DMS114 treated with DMSO at 0.1 percent for 48 hours (cell line): ENCODE data around the gene PABPN1L.
A peak's percentile ranks its signal among the peaks of the same experiment; 100 is the strongest.
"Not testable (repeated sequence)": the region's sequence is repeated elsewhere in the genome, so short reads cannot be mapped to it uniquely, and the experiment has no call there.

Source experiments
- DNase-seq: peaks from one replicate; lab custom pipeline; 2025; ENCODE audit not compliant: unreplicated experiment; lab: John Stamatoyannopoulos, UW

PABPN1L gene

DNA sequence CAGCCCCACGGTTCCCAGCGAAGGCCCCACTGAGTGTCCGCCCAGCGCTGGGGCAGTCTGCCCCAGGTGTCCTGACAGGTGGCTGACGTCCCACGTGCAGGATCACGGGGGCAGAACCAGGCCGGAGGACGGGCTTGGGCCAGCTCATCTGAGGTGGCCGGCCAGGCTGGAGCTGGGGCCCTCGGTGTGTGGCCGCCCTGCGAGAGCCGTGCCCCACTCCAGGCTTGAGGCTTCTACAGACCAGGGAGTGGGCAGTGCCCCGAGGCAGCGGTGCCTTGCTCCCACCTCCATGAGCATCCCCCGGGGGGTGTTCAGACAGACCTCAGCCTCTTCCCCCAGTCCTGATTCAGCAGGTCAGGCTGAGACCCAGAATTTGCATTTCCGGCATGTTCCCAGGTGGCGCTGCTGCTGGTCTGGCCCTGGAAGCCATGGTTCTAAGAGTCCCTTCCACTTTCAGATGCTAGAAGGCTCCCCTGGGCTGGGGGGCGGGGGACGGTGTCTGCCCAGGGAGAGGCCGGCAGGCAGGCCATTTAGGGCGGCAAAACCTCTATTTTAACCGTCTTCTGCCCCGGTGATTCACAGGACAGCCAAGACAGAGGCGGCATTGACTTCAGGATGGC lies 35.4 kb upstream of the PABPN1L start:
- DNase-seq: no peak

DNA sequence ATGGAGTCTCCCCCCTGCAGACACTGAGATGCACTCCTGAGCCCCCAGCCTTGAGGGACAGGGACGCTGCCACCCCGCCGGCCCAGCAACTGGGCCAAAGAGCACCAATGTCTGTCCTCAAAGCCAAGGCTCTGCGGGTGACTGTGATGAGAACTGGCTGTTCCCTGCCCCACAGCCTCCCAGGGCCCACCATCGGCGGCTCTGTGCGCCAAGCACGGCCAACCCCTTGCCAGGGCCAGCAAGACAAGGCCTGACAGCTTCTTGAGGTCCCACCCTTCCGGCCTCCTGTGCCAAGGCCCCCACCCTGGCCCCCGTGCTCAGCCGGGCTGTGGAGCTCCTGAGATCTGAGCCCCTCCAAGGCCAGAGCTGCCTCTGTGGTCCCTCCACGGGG lies 34.2 kb upstream of the PABPN1L start:
- DNase-seq: no peak

DNA sequence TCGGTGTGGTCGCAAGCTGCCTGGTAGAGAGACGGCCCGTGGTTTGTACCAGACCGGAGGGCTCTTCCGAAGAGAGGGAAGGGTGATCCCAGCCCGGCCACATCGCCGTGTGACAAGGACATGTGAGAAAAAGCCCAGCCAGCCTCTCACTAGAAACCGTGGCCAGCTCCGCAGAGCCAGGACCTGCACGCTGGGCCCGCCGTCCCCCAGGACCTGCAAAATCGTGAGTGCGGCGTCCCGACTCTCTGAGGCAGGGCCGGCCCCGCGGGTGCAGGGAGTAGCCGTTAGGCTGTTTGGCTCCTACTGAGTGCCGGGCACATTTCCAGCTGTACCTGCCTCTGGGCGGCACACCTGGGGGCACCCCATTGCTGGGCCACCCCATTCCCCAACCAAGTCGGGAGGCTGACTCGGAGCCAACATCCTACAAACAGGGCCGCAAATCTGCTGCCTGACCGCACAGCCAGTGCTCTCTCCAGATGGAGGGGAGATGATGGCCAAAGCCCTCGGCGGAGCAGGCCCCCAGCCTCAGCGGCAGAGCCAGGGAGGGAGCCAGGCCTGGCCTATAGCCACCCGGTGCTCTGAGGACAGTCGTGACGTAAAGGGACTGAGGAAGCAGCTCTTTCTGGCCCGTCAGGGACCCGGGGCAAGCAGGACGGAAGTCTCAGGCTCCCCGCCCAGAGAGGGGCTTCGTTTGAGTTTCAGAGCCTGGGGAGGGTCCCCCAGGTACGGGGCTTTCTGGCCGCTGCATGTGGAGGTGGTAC lies 33.6 kb upstream of the PABPN1L start:
- DNase-seq: no peak

DNA sequence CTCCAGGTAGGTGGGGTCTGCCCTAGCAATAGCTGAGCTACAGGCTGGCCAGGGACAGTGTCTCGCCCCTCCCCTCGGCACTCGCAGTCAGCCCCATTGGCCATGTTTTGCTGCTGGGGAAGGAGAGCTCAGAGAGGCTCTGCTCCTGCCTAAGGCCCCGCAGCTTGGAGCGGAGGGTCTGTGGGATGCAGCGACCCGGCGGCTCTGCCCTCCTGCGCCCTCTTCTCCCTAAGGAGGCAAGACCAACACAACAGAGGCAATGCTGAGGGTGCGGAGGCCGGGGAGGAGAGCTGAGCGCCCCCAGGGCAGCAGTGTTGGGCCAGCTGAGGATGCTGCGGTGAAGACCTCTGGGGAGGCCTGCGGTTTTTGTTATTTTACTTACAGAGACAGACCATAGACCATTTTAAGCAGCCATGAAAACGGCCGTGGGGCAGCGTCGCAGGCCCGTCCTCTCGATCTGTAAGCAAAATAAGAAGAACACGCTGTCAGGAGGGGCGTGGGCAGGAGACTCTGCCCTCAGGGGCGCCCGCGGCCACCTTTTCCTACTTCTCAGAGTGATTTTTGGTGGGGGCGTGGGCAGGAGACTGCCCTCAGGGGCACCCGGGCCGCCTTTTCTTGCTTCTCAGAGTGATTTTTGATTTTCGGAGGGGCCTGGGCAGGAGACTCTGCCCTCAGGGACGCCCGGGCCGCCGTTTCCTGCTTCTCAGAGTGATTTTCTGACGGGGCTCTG lies 31.4 kb upstream of the PABPN1L start:
- no peak for DNase-seq

DNA sequence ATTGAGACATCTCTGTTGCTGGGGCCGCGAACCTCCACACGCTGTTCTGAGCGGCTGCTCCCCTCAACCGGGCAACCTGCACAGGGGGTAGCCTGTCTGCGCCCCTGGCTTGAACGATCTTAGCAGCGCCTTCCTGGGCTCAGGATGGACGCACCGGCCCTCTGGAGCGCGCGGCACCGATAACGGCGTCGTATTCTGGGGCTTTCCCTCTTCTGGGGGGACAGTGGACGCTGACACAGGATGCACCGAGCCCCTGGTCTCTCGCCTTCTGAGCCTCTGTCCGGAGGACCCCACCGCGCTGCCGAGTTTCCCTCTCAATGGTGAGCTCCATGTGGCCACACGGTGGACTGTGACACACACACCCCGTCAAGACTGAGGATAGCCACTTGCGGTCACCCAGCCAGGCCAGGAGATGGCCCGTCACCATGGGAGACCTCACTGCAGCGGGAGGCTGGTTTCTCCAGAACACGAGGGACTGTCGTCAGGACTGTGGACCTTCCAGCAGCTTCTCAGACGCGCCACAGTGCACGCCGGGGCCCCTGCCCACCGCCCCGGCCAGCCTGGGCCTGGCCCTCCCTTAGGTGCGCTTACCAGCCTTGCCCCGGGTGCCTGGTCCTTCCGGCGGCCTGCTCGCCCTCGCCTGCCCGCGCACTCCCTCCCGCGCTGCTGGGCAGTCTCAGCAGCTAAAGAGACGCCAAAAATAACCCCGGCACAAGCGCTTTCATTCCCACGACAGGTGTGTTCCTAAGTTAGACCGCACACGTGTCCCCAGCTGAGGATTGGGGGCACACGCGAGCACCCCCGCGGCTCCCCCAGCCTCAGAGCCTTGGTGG lies 30.0 kb upstream of the PABPN1L start:
- no peak for DNase-seq

DNA sequence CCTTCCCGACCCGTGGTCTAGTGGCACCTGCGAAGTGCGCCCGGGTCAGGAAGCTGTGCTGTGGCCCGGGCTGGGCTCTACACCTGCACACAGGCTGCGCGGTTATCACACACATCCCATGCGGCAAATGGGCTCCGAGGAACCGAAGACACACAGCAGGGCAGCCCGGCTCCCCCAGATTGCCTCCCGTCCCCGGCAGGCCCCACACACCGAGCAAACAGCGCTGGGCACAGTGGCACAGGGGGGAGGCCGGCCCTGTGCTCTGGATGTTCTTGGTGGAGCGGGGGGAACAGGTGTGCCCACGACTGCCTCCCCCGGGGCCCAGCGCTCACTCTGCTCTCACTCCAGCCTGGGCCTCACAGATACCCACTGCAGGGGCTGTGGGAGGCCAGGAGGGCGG lies 28.9 kb upstream of the PABPN1L start:
- no peak for DNase-seq

DNA sequence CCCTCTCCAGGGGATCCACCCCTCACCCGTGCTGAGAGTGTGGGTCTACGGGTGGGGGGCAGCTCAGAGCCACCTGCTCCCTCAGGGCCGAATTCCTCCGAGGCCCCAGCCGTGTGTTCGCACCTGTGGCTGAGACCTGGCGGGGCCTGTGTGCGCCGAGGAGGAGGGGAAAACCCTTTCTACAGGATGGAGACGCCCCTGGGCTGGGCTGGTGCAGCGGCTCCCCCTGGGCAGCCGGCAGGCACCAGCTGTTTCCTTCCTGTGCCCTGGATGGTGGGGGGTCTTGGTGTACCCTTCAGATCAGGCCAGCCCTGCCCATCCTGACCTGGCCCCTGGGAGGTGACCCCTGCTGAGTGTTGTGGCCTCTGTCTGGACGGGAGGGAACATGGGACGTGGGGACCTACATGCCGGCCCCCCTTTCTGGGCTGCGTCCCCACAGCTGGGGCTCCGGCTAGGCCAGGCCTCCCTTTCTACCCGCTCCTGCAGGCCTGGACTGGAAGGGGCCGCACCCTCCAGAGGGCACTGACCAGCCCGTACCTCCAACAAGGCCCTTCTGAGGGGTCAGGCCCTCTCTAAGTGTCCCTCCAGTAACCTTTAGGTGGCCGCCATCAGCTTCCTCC lies 28.3 kb upstream of the PABPN1L start:
- no peak for DNase-seq

DNA sequence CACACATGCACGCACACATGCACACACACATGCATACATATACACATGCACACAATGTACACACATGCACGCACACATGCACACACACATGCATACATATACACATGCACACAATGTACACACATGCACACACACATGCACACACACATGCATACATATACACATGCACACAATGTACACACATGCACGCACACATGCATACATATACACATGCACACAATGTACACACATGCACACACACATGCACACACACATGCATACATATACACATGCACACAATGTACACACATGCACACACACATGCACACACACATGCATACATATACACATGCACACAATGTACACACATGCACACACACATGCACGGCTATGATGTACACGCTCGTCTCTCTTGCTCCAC lies 27.8 kb upstream of the PABPN1L start:
- DNase-seq: not testable (repeated sequence)

DNA sequence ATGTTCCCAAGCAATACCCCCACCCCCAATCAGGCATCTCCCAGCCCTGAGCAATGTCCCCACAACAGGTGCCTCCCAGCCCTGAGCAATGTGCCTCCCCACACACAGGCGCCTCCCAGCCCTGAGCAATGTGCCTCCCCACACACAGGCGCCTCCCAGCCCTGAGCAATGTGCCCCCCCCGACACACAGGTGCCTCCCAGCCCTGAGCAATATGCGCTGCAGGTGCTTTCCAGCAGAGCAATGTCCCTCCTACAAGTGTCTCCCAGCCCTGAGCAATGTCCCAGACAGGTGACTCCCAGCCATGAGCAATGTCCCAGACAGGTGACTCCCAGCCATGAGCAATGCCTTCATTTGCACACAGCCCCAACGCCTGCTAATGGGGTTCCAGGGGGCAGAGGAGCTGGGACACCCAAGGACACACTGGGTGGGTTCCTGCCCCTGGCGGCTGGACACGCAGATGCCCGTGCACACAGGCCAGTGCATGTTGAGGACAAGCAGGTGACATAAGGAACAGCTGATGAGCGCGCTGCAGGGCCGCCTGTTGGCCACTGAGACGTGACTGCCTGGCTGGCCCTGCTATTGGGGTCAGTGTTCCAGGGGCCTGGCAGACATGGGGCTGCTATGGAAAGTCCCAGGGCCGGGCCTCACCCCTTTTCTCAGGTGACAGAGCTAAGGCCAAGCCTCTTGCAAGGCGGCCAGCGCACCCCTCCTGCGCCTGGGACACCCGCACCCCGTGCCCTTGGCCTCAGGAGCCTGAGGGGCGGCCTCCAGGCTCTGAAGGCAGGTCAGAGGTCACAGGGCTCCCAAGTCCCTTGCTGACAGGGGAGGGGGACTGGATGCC lies 26.9 kb upstream of the PABPN1L start:
- DNase-seq: no peak

DNA sequence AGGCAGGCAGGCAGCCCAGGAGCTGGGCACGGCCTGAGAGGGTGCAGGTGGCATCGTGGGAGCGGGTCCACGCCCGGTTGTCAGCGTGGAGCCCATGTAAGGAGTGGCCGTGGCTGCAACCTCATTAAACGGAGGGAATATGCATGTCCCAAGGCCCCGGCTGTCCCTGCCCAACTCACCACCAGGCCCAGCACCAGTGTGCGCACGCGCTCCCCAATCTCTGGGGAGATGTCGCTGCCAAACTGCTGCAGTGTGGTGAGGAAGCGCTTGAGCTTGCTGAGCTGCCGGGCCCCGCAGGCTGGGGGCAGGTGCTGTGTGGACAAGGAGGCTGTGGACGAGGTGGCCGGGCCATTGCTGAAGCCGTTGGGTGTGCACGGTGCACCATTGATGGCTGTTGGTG lies 25.6 kb upstream of the PABPN1L start:
- no peak for DNase-seq

DNA sequence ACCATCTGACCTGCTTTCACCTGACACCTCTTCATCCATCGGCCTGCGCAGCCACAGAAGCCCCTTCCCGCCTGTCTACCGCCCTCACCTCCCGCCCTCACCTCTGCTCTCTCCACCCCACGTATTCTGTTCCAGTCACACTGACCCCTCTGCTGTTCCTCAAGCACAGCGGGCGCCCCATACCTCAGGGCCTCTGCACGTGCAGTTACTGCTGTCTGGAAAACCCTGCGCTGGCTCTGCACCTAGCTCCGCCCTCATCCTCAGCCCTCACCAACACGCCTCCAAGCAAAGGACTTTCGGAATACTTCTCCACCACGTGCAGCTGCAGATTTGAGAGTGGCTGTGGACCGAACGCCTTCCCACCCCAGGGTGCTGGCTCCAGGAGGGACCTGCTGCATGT lies 24.6 kb upstream of the PABPN1L start:
- peak; percentile 13 for DNase-seq

DNA sequence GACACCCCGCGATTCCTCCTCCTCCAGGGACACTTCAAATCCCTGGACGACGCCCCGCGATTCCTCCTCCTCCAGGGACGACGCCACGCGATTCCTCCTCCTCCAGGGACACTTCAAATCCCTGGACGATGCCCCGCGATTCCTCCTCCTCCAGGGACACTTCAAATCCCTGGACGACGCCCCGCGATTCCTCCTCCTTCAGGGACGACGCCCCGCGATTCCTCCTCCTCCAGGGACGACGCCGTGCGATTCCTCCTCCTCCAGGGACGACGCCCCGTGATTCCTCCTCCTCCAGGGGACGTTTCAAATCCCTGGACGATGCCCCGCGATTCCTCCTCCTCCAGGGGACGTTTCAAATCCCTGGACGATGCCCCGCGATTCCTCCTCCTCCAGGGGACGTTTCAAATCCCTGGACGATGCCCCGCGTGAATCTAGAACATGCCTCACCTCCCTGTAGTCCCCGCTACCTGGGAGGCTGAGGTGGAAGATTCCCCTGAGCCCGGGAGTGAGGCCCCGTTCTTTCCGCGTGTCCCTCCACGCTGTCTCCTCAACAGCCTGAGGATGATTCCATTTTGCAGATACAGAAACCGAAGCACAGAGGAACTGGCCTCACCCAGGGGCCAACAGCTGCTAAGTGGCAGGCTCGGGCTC lies 23.4 kb upstream of the PABPN1L start:
- not testable (repeated sequence) for DNase-seq

DNA sequence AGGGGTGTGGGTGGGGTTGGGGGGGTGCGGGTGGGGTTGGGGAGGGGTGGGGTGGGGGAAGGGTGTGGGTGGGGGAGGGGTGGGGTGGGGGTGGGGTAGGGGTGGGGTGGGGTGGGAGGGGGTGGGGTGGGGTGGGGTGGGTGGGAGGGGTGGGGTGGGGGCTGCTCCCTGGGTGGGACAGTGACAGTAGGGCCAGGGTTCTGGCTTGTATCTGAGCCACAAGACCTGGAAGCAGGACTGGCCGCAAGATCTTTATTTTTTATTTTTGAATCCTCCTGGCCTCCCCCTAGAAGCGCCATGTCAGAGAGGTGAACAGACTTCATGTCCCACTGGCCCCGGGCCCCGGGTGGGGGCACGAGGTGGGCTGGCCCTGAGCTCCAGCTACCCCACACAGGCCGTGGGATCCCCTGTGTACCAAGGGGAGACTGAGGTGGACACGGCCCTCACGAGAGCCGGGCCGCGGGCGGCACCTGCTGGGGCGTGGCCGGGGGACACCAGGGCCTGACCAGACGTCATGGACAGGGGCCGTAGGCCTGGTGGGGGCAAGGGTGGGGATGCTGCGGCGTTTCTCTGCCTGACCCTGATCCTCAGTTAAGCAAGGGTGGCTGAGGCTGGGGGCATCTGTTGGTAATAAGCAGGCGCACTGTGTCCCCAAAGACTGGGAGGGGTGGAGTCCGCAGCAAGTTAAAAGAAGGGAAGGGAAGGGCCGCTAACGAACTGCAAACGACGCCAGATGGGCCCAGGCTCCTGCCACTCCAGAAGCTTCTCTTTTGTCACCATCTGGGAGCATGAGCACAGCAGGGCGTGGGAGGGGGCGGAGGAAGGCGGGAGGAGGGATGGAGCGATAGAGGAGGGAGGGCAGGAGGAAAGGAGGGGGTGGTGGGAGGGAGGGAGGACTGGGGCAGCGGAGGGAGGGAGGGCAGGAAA lies 22.3 kb upstream of the PABPN1L start:
- no peak for DNase-seq

DNA sequence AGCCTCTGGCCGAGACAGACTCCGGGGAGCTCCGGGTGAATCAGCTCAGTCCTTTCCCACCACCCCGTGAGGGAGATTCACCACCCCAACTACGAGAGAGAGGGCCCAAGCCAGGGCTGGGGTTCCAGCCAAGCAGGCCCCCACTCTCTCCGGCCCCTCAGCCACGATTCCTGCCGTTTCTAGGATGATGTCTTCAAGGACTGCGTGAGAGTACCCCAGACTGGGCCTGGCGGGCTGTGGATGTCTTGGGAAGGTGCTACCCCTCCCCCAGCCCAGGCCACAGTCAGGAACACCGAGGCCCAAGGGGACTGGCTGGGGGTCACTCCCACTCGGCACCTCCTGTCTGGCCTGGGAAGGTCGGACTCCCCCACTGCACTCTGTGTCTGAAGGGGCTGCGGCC lies 21.6 kb upstream of the PABPN1L start:
- DNase-seq: no peak

DNA sequence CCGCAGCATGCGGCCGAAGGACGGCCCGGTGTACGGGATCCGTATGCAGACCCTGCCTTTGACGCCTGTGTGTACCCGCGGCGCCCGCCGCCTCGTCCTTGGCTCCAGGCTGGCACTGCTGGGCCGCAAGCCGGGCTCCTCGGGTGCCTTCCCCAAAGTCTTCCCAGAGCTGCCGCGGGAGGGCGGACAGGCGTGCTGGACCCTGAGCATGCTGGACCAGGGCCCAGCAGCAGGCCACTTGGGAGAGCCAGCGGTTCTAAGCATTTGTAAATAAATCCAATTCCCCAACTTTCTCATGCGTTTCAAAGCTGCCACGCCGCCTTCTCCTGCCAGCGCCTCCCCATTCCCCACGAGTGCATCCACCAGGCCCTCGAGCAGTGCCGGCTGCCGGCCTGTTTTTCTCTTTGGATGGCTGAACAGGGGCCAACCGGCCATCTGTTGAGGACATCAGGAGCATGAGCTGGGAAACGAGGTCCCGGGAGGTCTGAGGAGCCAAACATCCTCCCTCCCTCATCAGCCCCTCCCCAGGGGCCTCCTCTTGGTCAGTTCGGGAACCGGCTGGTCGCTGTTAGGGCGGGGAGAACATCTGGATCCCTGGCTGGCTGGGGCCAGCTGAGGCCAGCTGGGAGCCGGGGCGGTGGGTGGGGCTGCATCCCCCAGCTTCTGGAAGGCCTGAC lies 20.5 kb upstream of the PABPN1L start:
- DNase-seq: no peak

DNA sequence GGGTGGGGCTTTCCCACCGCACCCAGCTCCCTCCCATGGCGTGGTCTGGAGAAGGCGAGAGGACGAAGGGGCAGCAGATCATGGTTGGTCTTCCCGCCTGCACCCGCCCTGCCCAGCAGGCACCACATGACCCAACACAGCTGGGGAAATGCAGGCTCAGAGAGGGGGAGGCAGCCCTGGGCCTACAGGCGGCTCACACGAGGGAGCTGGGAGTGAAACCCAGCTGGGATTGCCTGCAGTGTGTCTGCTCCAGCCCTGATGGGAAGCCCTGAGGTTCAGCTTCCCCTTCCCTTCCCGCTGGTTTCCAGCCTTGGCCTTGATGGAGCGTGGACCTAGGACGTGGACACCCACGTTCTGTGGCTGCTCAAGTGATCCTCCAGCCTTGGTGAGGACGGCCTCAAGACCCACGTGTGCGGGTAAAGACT lies 20.0 kb upstream of the PABPN1L start:
- no peak for DNase-seq

DNA sequence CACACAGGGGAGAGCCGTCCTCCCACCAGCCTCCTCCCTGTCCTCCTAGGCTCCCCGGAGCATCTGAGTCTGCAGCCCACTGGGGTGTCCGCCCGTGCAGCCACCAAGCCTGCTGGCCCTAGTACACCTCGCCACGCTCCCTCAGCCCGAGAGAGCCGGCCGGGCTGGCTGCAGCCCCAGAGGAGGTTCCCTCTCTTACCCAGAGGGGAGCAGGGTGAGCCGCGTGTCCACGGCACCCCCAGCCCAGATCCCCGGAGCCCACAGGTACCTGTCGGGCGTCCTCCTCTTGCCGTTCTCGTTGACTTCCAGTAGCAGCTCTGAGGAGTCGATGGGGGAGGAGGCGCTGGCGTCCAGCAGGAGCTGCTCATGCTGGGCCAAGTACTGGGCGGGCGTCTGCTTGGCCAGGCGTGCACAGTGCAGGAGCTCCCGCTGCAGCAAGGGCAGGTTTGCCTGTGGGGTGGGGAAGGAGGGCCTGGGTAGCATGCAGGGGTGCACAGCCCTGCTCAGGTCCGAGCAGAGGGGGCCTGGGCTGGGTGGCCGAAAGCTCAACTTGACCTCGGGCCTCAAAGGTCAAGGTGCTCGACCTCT lies 19.3 kb upstream of the PABPN1L start:
- no peak for DNase-seq
